ENCODE measurements around the gene KCTD16. TPM values are rescaled to one million over a fixed set of nuclear protein-coding genes. Genes with fewer than 3 reads are reported as not detected.

Gene KCTD16
- total RNA-seq, 1 donor from 2014 or later: 0.64 TPM

GRCh38 chr5:144281784-144282183, 111.1 kb downstream of the KCTD16 start:
- no peak for DNase-seq (ENCODE audit: low read depth)

GRCh38 chr5:144284036-144284435, 113.4 kb downstream of the KCTD16 start:
- no peak for DNase-seq (ENCODE audit: low read depth)

- peak; percentile 45 for DNase-seq (ENCODE audit: low read depth)
Observed at GRCh38 chr5:144284931-144285502, 114.3 kb downstream of the KCTD16 start.

- no peak for DNase-seq (ENCODE audit: low read depth)
Observed at GRCh38 chr5:144289277-144289676, 118.6 kb downstream of the KCTD16 start.

- no peak for DNase-seq (ENCODE audit: low read depth)
Observed at GRCh38 chr5:144292029-144292428, 121.4 kb downstream of the KCTD16 start.

GRCh38 chr5:144295284-144295683, 124.6 kb downstream of the KCTD16 start:
- DNase-seq (ENCODE audit: low read depth): no peak

- no peak for DNase-seq (ENCODE audit: low read depth)
Observed at GRCh38 chr5:144297081-144297480, 126.4 kb downstream of the KCTD16 start.

- no peak for DNase-seq (ENCODE audit: low read depth)
Observed at GRCh38 chr5:144298658-144299057, 128.0 kb downstream of the KCTD16 start.

GRCh38 chr5:144304688-144305087, 134.0 kb downstream of the KCTD16 start:
- no peak for DNase-seq (ENCODE audit: low read depth)

GRCh38 chr5:144307736-144308135, 137.1 kb downstream of the KCTD16 start:
- no peak for DNase-seq (ENCODE audit: low read depth)

GRCh38 chr5:144308174-144308573, 137.5 kb downstream of the KCTD16 start:
- DNase-seq (ENCODE audit: low read depth): no peak

GRCh38 chr5:144308906-144309670, 138.4 kb downstream of the KCTD16 start:
- DNase-seq (ENCODE audit: low read depth): peak; percentile 21

- DNase-seq (ENCODE audit: low read depth): no peak
Observed at GRCh38 chr5:144310621-144311020, 139.9 kb downstream of the KCTD16 start.

- no peak for DNase-seq (ENCODE audit: low read depth)
Observed at GRCh38 chr5:144313147-144313726, 142.6 kb downstream of the KCTD16 start.

GRCh38 chr5:144315026-144315425, 144.4 kb downstream of the KCTD16 start:
- DNase-seq (ENCODE audit: low read depth): no peak

- DNase-seq (ENCODE audit: low read depth): no peak
Observed at GRCh38 chr5:144315994-144316634, 145.4 kb downstream of the KCTD16 start.

- DNase-seq (ENCODE audit: low read depth): no peak
Observed at GRCh38 chr5:144318011-144318410, 147.3 kb downstream of the KCTD16 start.

- no peak for DNase-seq (ENCODE audit: low read depth)
Observed at GRCh38 chr5:144318460-144318859, 147.8 kb downstream of the KCTD16 start.

GRCh38 chr5:144323181-144323580, 152.5 kb downstream of the KCTD16 start:
- DNase-seq (ENCODE audit: low read depth): no peak

- DNase-seq (ENCODE audit: low read depth): no peak
Observed at GRCh38 chr5:144325532-144325931, 154.9 kb downstream of the KCTD16 start.

GRCh38 chr5:144328494-144328893, 157.8 kb downstream of the KCTD16 start:
- no peak for DNase-seq (ENCODE audit: low read depth)

- DNase-seq (ENCODE audit: low read depth): no peak
Observed at GRCh38 chr5:144328980-144329379, 158.3 kb downstream of the KCTD16 start.
